ENCODE data around the gene OR5L1. TPM values are rescaled to one million over a fixed set of nuclear protein-coding genes. Genes with fewer than 3 reads are reported as not detected.

OR5L1 gene
- polyA plus RNA-seq, 1 experiment, result not detected

DNA sequence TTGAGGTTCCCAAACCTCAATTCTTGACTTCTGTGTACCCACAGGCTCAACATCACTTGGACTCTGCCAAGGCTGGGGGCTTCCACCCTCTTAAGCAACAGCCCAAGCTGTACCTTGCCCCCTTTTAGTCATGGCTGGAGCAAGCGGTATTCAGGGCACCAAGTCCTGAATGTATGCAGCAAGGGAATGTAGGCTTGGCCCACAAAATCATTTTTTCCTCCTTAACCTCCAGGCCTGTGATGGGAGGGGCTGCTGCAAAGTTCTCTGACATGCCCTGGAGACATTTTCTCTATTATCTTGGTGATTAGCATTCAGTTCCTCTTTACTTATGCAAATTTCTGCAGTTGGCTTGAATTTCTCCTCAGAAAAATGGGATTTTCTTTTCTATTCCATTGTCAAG is 4.9 kb upstream of the OR5L1 start:
- no peak for TF ChIP-seq CTCF (IDR thresholded peaks at IDR 0.05; ENCODE audit: insufficient read depth, low read depth, low read length)
- Histone ChIP-seq H3K4me3 (ENCODE audit: low read depth, low read length) (no peak overlapping the region), H3K36me3 (ENCODE audit: control insufficient read depth, insufficient read depth, low read length) (no peaks in the 10 kb centered on the region), H3K27me3 (ENCODE audit: control insufficient read depth, insufficient read depth, low read length) (no peaks in the 10 kb centered on the region)
- DNase-seq (ENCODE audit: low read depth), result no peak
- ChIA-PET CTCF (no interaction called here), POLR2A (no interaction called here)

GRCh38 chr11:55819330-55819729 is 8.2 kb downstream of the OR5L1 start, which contains the start of gene OR5D18:
OR5D18 (plus strand) TSS chr11:55819630; CDS start chr11:55819630, 0 bp downstream.
- POLR2A ChIA-PET, result no interaction called here
- no peak for TF ChIP-seq CTCF (IDR thresholded peaks at IDR 0.05; ENCODE audit: insufficient read depth, low read depth, low read length)
- H3K4me3 ChIP-seq (ENCODE audit: low read depth, low read length), result no peak within 1 kb of the TSS
- H3K27me3 ChIP-seq (ENCODE audit: control insufficient read depth, insufficient read depth, low read length), result no peaks in the 10 kb centered on the region
- no peaks in the 10 kb centered on the region for H3K36me3 ChIP-seq (ENCODE audit: control insufficient read depth, insufficient read depth, low read length)
- DNase-seq (ENCODE audit: low read depth), result no peak
- CTCF ChIA-PET, result no interaction called here

- Histone ChIP-seq H3K36me3 (ENCODE audit: control insufficient read depth, insufficient read depth, low read length) (no peaks in the 10 kb centered on the region), H3K4me3 (ENCODE audit: low read depth, low read length) (no peak within 1 kb of the TSS), H3K27me3 (ENCODE audit: control insufficient read depth, insufficient read depth, low read length) (no peaks in the 10 kb centered on the region)
- TF ChIP-seq CTCF (IDR thresholded peaks at IDR 0.05; ENCODE audit: insufficient read depth, low read depth, low read length), result no peak
- POLR2A ChIA-PET, result no interaction called here
- CTCF ChIA-PET, result no interaction called here
- DNase-seq (ENCODE audit: low read depth), result no peak
These were observed 15.8 kb downstream of the OR5L1 start, which contains the start of gene OR5L2 for GRCh38 chr11:55826919-55827318. OR5L2 (plus strand) TSS chr11:55827219; CDS start chr11:55827219, 0 bp downstream.

- Histone ChIP-seq H3K27me3 (ENCODE audit: control insufficient read depth, insufficient read depth, low read length) (no peaks in the 10 kb centered on the region), H3K36me3 (ENCODE audit: control insufficient read depth, insufficient read depth, low read length) (no peaks in the 10 kb centered on the region), H3K4me3 (ENCODE audit: low read depth, low read length) (no peak within 1 kb of the TSS)
- CTCF ChIA-PET, result no interaction called here
- POLR2A ChIA-PET, result no interaction called here
- no peak for TF ChIP-seq CTCF (IDR thresholded peaks at IDR 0.05; ENCODE audit: insufficient read depth, low read depth, low read length)
- DNase-seq (ENCODE audit: low read depth), result no peak
These were observed 27.3 kb downstream of the OR5L1 start, which contains the start of gene OR5D16 for GRCh38 chr11:55838452-55838851. OR5D16 (plus strand) TSS chr11:55838752; CDS start chr11:55838752, 0 bp downstream.

DNA sequence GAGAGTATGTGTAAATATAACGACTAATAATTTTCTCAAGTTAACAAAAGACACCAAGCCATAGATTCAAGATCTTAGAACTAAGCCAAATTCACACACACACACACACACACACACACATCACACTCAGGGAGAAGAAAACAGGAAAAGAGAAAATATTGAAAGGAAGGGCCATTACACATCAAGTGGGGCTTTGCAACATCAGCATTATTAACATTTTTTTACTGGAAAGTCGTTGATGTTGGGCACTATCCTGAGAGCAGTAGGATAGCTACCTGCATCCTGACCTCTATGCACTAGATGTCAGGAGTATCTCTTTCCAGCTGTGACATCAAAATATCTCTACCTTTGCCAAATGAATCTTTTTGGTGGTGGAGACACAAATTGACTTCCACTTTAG is 36.3 kb downstream of the OR5L1 start:
- Histone ChIP-seq H3K4me3 (ENCODE audit: low read depth, low read length) (no peak overlapping the region), H3K27me3 (ENCODE audit: control insufficient read depth, insufficient read depth, low read length) (no peaks in the 10 kb centered on the region), H3K36me3 (ENCODE audit: control insufficient read depth, insufficient read depth, low read length) (no peaks in the 10 kb centered on the region)
- CTCF ChIA-PET, result no interaction called here
- DNase-seq (ENCODE audit: low read depth), result no peak
- POLR2A ChIA-PET, result no interaction called here
- no peak for TF ChIP-seq CTCF (IDR thresholded peaks at IDR 0.05; ENCODE audit: insufficient read depth, low read depth, low read length)
